Mesodermal cell (in vitro differentiated cells): ENCODE results near the gene KASH5.

Experiments
- H3K27ac ChIP-seq: 2 replicates; pipeline ENCODE4 v1.7.0; 2013; ENCODE audit warnings: mild to moderate bottlenecking, low read depth, low read length, moderate library complexity; ENCODE audit not compliant: severe bottlenecking
- H3K36me3 ChIP-seq: 2 replicates; pipeline ENCODE4 v1.7.1; 2013; ENCODE audit warnings: mild to moderate bottlenecking, low read length, moderate library complexity; ENCODE audit not compliant: control insufficient read depth, insufficient read depth
- H3K4me1 ChIP-seq: one replicate; pipeline ENCODE4 v1.7.1; 2013; ENCODE audit warnings: mild to moderate bottlenecking, low read length; ENCODE audit not compliant: insufficient read depth, control insufficient read depth, poor library complexity, severe bottlenecking
- H3K4me3 ChIP-seq: 2 replicates; pipeline ENCODE4 v1.7.0; 2013; ENCODE audit warnings: low read length, control low read depth, mild to moderate bottlenecking; ENCODE audit not compliant: insufficient read depth, poor library complexity, severe bottlenecking; ENCODE audit errors: extremely low read depth
- H3K9me3 ChIP-seq: 2 replicates; pipeline ENCODE4 v1.7.1; 2013; ENCODE audit warnings: mild to moderate bottlenecking, low read length, moderate library complexity; ENCODE audit not compliant: control insufficient read depth
- WGBS, 2 experiments: methylation state at CpG; one replicate each; pipeline ENCODE4 v1.1.5; 2013; ENCODE audit warnings: missing lambda C conversion rate in 2 of 2; ENCODE audit not compliant: insufficient coverage in 2 of 2; 5-methylcytosine and 5-hydroxymethylcytosine counted together

KASH5 gene

GRCh38 chr19:49398931-49399330, 10.9 kb downstream of the KASH5 start:
- H3K4me1 ChIP-seq, result no peaks in the 10 kb centered on the region
- WGBS, 2 experiments, result 95 to 100% methylated on average over 2 to 5 of the region's 6 CpGs
- no peak overlapping the region for H3K27ac ChIP-seq
- no peak overlapping the region for H3K4me3 ChIP-seq
- H3K9me3 ChIP-seq, result no peaks in the 10 kb centered on the region
- H3K36me3 ChIP-seq, result no peaks in the 10 kb centered on the region

- no peaks in the 10 kb centered on the region for H3K9me3 ChIP-seq
- no peaks in the 10 kb centered on the region for H3K36me3 ChIP-seq
- WGBS, 2 experiments, result 92 to 97% methylated on average over 2 to 3 of the region's 6 CpGs
- no peak overlapping the region for H3K4me3 ChIP-seq
- H3K27ac ChIP-seq, result no peak overlapping the region
- H3K4me1 ChIP-seq, result no peaks in the 10 kb centered on the region
Measured at GRCh38 chr19:49400029-49400428, 12.0 kb downstream of the KASH5 start.

- Histone ChIP-seq H3K4me3 (no peak overlapping the region), H3K27ac (no peak overlapping the region), H3K36me3 (no peaks in the 10 kb centered on the region), H3K9me3 (no peaks in the 10 kb centered on the region), H3K4me1 (no peaks in the 10 kb centered on the region)
- 22 to 27% methylated on average over 1 to 3 of the region's 7 CpGs for WGBS, 2 experiments
Measured at GRCh38 chr19:49403404-49404187, 15.5 kb downstream of the KASH5 start.

- Histone ChIP-seq H3K4me1 (peaks cover 8% of the 10 kb centered on the region), H3K4me3 (no peak overlapping the region), H3K9me3 (no peaks in the 10 kb centered on the region), H3K36me3 (no peaks in the 10 kb centered on the region), H3K27ac (no peak overlapping the region)
- WGBS, 2 experiments, result 90 to 100% methylated on average over 4 to 6 of the region's 7 CpGs
Measured at GRCh38 chr19:49407079-49407478, 19.0 kb downstream of the KASH5 start.

- Histone ChIP-seq H3K9me3 (no peaks in the 10 kb centered on the region), H3K27ac (no peak overlapping the region), H3K36me3 (no peaks in the 10 kb centered on the region), H3K4me1 (peaks cover 8% of the 10 kb centered on the region), H3K4me3 (no peak overlapping the region)
- 95% methylated on average over 13 to 15 of the region's 16 CpGs for WGBS, 2 experiments
Measured at GRCh38 chr19:49407482-49408015, 19.5 kb downstream of the KASH5 start.

GRCh38 chr19:49408816-49409440, 20.9 kb downstream of the KASH5 start:
- H3K9me3 ChIP-seq, result no peaks in the 10 kb centered on the region
- no peak overlapping the region for H3K4me3 ChIP-seq
- H3K4me1 ChIP-seq, result peaks cover 10% of the 10 kb centered on the region
- no peak overlapping the region for H3K27ac ChIP-seq
- WGBS, 2 experiments, result 90 to 93% methylated on average over 8 of the region's 8 CpGs
- no peaks in the 10 kb centered on the region for H3K36me3 ChIP-seq

GRCh38 chr19:49409441-49410029, 21.5 kb downstream of the KASH5 start:
- WGBS, 2 experiments, result 83 to 96% methylated on average over 3 to 5 of the region's 5 CpGs
- H3K9me3 ChIP-seq, result no peaks in the 10 kb centered on the region
- H3K4me3 ChIP-seq, result no peak overlapping the region
- peaks cover 10% of the 10 kb centered on the region for H3K4me1 ChIP-seq
- H3K27ac ChIP-seq, result no peak overlapping the region
- no peaks in the 10 kb centered on the region for H3K36me3 ChIP-seq

GRCh38 chr19:49411681-49412326, 23.8 kb downstream of the KASH5 start:
- Histone ChIP-seq H3K4me1 (peaks cover 10% of the 10 kb centered on the region), H3K36me3 (no peaks in the 10 kb centered on the region), H3K9me3 (no peaks in the 10 kb centered on the region), H3K4me3 (no peak overlapping the region), H3K27ac (no peak overlapping the region)
- 73 to 89% methylated on average over 2 to 3 of the region's 3 CpGs for WGBS, 2 experiments

GRCh38 chr19:49413348-49413747, 25.3 kb downstream of the KASH5 start:
- WGBS, 2 experiments, result 67 to 89% methylated on average over 3 to 8 of the region's 9 CpGs
- Histone ChIP-seq H3K27ac (no peak overlapping the region), H3K9me3 (no peaks in the 10 kb centered on the region), H3K4me3 (no peak overlapping the region), H3K36me3 (no peaks in the 10 kb centered on the region), H3K4me1 (peaks cover 10% of the 10 kb centered on the region)

- Histone ChIP-seq H3K27ac (no peak overlapping the region), H3K4me3 (no peak overlapping the region), H3K9me3 (no peaks in the 10 kb centered on the region), H3K4me1 (peaks cover 6% of the 10 kb centered on the region), H3K36me3 (no peaks in the 10 kb centered on the region)
- WGBS, 2 experiments, result 93 to 100% methylated on average over 3 of the region's 3 CpGs
Measured at GRCh38 chr19:49414256-49414655, 26.2 kb downstream of the KASH5 start.
